Renal pelvis (tissue), 4 donors: ENCODE data around the gene ZNF678. TPM values are rescaled to one million over a fixed set of nuclear protein-coding genes. Genes with fewer than 3 reads are reported as not detected.
A peak's percentile ranks its signal among the peaks of the same experiment; 100 is the strongest.
"Not testable (repeated sequence)": the region's sequence is repeated elsewhere in the genome, so short reads cannot be mapped to it uniquely, and the experiment has no call there.

Experiments
- DNase-seq: peaks from one replicate; pipeline ENCODE4 v3.0.0-alpha.2; 2013
- polyA plus RNA-seq, 3 donors: library from polyadenylated mRNA; unstranded; fragments of 120-200 nt; gene quantifications; one replicate each; pipeline ENCODE4 v1.2.1, GENCODE V29; 2013; ENCODE audit not compliant: insufficient read length in 3 of 3

Gene ZNF678
- polyA plus RNA-seq, 3 donors: 12.6 to 14.5 (median 13.2) TPM

DNA sequence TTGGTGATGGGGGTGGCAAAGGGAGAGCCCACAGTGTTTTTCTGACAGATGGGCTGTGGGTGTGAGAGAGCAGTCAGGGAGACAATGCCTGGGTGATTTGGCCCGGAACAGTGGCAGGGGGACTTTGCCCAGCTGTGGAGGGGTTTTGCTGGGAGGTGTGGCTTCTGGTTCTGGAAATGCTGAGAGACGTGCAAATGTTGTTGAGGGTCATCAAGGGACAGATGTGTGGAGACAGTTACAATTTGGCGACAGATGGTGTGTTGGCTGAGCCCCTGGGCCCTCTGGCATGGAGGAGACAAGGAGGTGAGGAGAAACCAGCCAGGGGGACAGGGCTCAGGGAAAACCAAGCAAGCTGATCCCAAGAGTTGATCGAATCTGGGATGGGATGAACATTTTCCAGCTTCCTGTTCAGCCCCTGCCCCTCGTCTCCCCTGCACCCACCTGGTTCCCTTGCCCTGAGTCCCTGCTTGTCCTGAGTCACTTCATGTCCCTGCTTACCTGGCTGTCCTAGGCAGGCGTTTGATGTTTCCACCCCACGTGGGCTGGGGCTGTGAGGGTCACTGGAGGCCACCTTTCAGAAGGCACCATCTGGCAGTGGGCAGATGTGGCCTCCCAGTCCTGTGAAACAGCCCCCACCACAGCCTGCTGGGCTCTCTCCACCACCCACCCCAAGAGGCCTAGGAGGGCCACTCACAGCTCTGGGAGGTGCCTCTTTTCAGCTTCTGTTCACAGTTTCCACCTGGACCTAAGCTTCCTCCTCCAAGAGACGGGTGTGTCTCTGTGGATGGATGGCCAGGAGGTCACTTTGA, 15.8 kb upstream of the ZNF678 start:
- DNase-seq: no peak

DNA sequence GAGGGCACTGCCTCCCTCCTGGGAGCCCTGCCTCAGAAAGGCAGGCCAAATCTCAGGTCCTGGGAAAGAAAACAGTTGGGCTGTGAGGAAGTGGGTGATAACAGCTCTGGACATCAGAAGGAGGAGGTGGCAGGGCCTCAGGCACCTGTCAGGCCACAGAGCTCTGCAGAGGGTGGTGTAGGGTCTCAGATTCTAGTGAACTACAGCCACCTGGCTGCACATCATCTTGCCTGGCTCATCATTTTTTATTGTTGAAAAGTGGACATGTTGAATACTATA, 15.3 kb upstream of the ZNF678 start:
- DNase-seq: no peak

DNA sequence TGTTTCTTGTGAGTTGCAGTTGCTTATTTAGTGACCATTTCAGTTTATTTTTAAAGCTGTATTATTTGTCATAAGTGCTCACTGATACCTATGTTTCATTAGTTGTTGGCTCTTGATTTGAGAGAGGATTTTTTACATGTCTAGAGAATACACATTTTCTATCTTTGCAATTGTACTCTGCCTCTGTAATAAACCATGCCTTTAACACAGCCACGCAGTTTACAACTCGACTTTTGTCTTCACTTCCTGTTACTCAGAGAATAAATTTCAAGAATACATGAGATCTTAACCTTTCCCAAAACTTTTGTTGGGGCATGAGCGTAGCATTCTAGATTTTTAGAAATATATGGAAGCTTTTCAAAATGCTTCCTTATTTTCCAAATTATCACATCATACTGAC, 14.9 kb upstream of the ZNF678 start:
- no peak for DNase-seq

DNA sequence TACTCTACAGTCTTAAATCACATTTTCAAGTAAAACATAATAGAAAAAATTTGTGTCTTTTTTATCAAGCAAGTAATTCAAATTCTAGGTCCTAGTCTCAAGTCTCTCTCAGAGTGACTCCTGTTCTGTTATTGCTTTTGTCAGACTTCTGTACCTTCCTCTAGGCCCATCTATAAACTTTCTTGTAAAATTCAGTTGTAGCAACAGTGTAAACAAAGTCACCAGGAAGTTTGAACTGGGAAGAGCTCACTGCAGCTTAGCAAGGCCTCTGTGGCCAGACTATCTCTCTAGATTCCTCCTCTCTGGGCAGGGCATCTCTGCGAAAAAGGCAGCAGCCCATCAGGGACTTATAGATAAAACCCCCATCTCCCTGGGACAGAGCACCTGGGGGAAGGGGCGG, 13.5 kb upstream of the ZNF678 start:
- no peak for DNase-seq

DNA sequence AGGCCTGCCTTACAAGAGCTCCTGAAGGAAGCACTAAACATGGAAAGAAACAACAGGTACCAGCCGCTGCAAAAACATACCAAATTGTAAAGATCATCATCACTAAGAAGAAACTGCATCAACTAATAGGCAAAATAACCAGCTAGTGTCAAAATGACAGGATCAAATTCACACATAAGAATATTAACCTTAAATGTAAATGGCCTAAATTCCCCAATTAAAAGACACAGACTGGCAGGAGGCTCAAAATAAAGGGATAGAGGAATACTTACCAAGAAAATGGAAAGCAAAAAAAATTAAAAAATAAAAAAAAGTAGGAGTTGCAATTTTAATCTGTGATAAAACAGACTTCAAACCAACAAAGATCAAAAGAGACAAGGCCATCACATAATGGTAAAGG, 11.5 kb upstream of the ZNF678 start:
- not testable (repeated sequence) for DNase-seq

DNA sequence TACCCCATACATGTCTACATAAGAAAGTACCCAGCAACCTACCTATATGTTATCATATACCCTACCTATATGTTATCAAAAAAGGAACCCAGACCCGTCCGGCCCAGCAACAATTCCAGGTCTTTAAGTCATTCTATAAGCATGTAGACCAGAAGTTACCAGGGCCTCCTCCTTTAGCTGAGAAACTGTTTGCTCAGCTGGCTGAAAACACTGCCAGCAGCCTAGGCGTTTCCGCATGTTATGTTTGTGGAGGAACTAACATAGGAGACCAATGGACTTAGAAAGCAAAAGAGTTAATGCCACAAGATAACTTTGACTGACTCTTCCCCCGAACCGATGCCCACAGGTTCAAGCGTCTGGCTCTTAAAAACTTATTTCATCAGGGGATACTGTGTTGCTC, 7.1 kb upstream of the ZNF678 start:
- DNase-seq: no peak

DNA sequence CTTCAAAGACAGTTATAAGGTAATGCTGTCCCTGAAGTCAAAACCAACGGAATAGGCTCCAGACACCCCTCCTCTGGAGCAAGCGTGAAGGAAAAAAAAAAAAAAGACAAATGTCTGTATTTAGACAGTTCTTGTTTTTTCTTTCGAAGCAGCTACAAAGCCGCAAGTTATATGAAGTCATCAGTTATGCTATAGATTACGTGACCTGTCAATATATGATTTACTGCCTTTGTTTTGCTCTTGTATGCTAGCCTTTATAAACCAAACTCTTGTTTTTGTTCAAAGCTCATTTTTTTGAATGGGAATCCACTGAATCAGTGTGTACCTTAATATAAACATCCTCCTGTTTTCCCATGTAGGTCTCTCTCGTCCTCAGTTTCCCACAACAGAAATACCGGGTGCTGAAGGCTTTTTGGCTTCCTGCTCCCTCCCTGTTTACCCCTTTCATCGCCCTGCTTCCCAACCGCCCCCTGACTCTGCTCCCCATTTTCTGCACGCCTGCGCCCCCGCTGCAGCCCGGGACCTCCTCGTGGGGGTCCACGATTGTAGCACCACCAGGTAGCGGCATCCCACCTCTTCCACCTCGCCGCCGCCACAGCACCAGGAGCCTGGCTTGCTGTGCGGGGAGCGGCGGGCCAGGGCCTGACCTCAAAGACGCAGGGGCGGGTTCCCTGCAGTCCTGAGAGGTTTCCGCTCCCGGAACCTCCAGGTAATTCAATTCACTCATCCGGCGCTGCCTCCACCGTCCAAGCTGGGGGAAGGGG, 5.2 kb upstream of the ZNF678 start:
- no peak for DNase-seq

DNA sequence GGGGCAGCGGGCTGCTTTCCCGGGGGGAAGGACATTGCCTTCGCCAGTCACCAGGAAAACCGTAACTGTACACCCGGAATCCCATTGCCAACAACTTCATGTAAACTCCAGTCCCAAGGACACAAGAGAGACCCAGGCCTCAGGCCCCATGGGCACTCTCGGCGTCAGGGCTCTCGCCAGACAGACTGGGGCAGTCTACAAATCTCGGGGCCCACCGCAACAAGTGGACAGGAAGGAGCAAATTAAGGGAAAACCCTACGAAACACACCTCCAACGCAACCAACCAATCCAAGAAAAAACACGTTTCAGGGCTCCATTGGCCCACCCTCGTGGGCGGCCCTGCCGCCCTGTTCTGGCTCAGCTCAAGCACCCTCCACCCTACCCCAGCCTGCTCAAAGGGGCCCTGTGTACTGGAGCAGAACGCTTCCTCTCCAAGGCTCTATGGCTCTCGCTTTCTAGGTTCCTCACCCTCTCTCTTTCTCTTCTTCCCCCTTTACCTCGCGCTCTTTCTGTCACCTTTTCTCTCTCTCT, 4.6 kb upstream of the ZNF678 start:
- DNase-seq: peak; percentile 5

DNA sequence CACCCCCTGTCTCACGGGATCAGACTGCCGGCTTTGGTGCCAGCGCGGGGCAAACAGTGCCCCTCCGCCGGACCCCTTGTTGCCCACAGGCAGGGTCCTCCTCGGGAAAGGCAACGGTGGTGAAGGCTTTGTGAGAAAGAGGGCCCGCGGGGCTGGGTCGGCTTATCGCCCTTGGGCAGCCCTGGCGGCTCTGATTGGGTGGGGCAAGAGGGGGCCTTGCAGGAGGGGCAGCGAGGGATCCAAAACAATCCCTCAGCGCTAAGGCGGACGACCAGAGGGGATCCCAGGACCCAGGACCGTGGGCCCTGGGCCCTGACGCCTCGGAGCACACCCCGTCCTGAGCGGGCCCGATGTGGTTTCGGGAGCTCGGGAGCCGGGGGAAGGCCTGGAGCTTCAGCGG, 3.9 kb upstream of the ZNF678 start:
- DNase-seq: no peak

DNA sequence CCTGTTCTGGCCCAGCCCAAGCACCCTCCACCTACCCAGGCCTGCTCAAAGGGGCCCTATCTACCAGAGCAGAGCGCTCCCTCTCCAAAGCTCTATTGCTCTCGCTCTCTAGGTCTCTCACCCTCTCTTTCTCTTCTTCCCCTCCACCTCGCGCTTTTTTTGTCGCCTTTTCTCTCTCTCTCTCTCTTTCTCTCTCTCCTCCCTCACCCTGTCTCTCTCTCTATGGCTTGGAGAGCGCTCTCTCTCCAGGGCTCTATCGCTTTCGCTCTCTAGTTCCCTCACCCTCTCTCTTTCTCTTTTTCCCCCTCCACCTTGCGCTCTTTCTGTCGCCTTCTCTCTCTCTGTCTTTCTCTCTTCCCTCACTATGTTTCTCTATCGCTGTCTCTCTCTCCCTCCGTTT, 3.4 kb upstream of the ZNF678 start:
- no peak for DNase-seq

DNA sequence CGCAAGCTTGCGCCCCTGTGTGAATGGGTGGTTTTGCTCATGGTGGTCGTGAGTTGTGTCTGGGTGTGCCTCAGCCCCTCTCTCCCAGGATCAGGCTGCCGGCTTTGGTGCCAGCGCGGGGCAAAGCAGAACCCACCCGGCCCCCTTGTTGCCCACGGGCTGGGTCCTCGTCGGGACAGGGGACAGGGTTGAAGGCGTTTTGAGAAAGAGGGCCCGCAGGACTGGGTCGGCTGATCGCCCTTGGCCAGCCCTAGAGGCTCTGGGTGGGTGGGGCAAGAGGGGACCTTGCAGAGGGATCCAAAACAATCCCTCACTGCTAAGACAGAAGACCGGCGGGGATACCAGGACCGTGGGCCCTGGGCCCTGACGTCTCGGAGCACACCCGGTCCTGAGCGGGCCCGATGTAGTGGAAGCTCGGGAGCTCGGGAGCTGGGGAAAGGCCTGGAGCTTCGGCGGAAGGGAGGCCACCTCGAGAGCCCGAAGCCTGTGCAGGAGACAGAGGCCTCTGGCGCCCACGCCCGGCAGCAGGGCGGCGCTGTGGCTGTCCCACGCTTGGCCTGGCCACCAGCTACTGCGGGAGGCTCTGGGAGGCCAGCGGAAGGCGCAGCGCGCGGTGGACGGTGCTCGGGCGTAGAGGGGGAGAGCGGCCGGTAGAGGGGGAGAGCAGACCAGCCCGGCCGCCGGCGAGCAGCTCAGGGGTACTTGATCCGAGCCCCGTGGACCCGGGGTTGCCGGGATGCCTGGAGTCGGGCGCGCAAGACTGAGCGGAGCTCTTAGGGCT, 2.8 kb upstream of the ZNF678 start:
- peak; percentile 12 for DNase-seq

DNA sequence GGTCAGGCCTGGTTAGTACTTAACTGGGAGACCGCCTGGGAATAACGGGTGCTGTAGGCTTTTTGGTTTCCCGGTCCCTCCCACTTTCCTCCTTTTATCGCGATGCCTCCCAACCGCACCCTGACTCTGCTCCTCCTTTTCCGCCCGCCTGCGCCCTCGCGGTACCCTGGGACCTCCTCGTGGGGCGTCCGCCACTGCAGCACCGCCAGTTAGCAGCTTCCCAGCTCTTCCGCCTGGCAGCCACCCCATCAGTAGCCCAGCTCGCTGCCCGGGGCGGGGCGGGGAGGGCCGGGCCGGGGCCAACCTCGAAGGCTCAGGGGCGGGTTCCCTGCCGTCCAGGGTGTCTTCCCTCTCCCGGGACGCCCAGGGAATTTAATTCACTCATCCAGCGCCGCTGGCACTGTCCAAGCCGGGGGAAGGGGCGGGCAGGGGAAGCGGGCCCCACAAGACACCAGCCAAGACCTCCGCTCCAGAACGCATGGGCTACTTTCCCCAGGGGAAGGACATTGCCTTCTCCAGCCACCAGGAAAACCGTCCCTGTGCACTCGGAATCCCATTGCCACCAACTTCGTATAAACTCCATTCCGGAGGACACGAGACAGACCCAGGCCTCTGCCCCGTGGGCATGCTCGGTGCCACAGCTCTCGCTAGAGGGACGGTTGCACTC, 2.0 kb upstream of the ZNF678 start:
- peak; percentile 10 for DNase-seq

DNA sequence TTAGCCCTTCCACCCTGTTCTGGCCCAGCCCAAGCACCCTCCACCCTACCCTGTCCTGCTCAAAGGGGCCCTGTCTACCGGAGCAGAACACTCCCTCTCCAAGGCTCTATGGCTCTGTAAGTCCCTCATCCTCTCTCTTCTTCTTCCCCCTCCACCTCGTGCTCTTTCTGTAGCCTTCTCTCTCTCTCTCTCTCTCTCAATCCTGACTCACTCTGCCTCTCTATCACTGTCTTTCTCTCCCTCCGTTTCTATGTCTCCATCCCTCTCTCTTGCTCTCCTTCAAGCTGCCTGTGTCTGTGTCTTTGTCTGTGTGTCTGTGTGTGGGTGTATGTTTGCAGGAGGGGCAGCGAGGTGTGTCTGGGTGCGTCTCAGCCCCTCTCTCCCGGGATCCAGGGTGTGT, 1.3 kb upstream of the ZNF678 start:
- DNase-seq: no peak

DNA sequence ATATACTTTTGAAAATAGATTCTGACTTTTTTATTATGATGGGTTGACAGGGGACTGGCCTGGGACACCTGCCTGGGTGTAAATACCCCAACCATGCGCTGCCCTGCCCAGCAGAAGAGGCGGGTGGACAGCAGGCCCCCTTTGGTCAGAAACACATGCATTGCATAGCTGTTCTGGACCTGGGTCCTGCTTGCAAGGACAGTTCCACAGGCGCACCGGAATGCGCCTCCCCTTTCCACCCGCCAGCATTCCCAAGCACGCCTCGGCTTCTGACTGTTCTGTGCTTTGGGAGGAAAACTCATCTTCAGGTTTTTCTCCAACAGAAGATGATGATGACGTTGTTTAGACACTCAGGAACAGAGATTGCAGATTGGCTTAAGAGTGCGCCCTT, 428 bp upstream of the ZNF678 start:
- no peak for DNase-seq

DNA sequence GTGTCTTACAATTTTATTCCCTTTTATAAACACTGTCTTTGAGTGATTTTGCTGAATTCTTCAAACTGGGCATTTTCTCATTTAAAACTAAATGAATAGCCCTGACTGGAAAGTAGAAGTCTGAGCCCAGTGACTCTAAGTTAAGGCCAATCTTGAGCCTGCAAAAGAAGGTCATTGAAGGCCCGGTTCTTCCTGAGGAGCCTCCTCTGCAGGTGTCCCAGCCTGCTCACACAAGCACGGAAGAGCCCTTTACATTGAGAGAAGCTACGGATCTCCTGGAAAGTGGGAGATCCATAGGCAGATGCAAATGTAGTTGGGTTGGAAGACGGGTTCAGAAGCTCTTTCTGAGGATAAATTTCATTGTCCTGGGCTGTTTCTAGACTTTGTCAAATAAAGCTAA, 3.9 kb downstream of the ZNF678 start:
- no peak for DNase-seq

DNA sequence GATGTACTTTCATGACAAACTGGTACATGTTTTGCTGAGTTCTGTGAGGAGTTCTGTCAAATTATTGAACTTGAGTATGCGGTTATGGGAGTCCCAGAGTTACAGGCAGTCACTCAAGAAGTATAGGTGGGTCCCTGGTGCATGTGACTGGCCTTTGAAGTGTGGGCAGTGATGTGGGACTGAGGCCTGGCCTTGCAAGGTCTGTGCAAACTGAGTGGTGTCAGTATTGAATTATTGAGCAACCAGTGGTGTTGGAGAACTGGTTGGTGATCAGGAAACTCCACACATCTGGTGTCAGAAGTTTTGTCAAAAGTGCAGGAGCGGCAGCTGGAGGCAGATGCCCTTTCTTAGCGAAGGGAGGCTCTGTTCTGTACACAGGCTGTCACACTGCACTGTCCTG, 5.2 kb downstream of the ZNF678 start:
- no peak for DNase-seq

DNA sequence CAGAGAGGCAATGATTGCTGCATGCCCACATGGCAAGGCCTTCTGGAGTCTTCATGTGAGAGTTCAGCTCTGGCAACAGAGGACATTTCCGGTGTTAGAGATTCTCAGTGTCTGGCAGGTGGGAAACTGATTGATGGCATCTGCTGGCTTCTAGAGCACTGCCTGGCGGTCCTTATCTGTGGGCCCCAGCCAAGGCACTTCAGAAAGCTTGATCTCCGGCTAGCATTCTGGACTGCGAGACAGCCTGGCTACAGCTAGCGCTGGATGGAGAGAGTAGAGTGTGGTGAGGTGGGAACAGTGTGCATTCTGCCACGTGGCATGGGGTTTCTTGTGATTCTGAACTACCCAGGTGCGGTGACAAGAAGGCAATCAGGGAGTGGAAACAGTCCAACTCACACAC, 9.4 kb downstream of the ZNF678 start:
- DNase-seq: no peak

DNA sequence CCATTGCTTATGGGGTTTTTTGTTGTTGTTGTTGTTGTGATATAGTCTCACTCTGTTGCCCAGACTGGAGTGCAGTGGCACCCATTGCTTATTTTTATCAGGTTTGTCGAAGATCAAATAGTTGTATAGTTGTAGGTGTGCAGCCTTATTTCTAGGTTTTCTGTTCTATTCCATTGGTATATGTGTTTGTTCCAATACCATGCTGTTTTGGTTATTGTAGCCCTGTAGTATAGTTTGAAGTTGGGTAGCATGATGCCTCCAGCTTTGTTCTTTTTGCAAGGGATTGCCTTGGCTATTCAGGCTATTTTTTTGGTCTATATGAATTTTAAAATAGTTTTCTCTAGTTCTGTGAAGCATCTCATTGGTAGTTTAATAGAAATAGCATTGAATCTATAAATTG, 11.6 kb downstream of the ZNF678 start:
- no peak for DNase-seq

DNA sequence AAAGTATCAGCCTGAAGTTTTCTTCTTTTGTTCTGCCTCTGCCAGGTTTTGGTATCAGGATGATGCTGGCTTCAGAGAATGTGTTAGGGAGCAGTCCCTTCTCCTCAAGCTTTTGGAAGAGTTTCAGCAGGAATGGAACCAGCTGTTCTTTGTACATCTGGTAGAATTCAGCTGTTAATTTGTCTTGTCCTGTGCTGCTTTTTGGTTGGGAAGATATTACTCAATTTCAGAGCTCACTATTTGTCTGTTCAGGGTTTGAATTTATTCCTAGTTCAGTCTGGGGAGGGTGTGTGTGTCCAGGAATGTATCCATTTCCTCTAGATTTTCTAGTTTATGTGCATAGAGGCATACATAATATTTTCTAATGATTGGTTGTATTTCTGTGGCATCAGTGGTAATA, 12.8 kb downstream of the ZNF678 start:
- peak; percentile 11 for DNase-seq

DNA sequence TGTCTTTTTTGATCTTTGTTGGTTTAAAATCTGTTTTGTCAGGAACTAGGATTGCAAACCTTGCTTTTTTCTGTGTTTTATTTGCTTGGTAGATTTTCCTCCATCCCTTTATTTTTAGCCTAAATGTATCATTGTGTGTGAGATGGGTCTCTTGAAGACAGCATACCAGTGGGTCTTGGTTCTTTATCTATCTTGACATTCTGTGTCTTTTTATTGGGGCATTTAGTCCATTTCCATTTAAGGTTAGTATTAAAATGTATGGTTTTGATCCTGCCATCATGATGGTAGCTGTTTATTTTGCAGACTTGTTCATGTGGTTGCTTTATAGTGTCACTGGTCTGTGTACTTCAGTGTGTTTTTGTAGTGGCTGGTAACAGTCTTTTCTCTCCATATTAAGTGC, 14.1 kb downstream of the ZNF678 start:
- no peak for DNase-seq

DNA sequence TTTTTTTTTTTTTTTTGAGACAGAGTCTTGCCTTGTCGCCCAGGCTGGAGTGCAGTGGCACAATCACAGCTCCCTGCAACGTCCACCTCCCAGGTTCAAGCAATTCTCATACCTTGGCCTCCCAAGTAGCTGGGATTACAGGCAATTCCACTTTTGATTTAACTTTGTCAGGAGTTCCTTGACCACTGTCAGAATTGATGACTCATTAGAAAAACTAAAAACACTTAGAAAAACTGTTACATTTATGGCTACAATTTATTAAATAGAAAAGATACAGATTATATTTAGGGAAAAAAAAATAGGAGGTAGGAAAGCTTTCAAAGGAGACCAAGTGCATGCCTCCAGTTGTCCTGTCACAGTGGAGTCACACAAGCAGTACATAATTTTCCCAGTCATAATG, 20.0 kb downstream of the ZNF678 start:
- DNase-seq: no peak

DNA sequence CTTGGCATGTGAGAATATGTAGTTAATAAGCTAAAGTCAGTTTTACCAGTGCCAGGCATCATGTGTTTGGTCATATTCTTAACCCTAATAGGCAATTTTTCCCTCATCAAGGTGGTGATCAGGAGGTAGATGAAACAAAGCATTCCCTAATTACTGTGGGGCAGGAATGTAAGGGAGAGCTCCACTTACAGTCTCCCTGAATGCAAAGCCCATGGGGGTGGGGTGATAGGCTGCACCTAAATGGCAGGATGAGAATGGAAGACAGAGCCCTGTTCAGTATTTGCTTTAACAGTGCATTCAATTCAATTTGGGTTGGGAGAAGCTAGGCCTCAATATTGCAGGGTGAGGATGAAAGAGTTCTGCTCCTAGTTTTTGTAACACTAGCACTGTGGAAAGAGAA, 23.4 kb downstream of the ZNF678 start:
- no peak for DNase-seq
